ENCODE results near the gene RPTOR.
"Not testable (repeated sequence)": the region's sequence is repeated elsewhere in the genome, so short reads cannot be mapped to it uniquely, and the experiment has no call there.

The RPTOR gene

DNA sequence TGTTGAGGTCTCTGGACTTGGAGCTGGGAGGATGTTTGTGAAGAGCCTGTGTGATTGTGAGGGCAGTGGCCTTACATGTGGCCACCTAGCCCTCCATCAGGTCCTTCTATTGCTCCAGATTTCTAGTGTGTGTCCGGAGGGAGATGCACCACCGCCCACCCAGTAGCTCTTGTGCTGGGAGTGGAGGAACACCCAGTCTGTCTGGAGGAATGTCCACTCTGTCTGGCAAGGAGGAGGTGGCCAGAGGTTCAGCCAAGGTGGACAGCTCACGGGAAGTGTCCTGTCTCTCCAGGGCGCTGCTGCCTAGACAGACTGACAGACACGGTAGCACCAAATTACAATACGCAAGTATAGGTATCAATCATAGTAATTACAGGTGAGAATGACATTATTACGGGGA, 10.6 kb downstream of the RPTOR start:
- no peak for DNase-seq (ENCODE audit: low read depth)

- peak; percentile 45 for DNase-seq (ENCODE audit: low read depth)
Measured at GRCh38 chr17:80558046-80558445, 13.4 kb downstream of the RPTOR start.

- peak; percentile 81 for DNase-seq (ENCODE audit: low read depth)
Measured at GRCh38 chr17:80559825-80560251, 15.2 kb downstream of the RPTOR start.

- DNase-seq (ENCODE audit: low read depth), result peak; percentile 27
Measured at GRCh38 chr17:80561541-80562114, 17.0 kb downstream of the RPTOR start.

DNA sequence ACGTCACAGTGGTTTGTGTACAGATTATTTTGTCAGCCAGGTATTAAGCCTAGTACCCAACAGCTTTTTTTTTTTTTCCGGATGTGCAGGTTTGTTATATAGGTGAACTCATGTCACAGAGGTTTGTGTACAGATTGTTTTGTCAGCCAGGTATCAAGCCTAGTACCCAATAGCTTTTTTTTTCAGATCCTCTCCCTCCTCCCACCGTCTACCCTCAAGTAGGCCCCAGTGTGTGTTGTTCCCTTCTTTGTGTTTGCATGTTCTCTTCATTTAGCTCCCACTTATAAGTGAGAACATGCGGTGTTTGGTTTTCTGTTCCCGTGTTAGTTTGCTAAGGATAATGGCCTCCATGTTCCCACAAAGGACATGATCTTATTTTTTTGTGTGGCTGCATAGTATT, 19.9 kb downstream of the RPTOR start:
- DNase-seq (ENCODE audit: low read depth), result no peak

GRCh38 chr17:80565343-80566053, 20.9 kb downstream of the RPTOR start:
- DNase-seq (ENCODE audit: low read depth), result no peak

- no peak for DNase-seq (ENCODE audit: low read depth)
Measured at GRCh38 chr17:80566054-80566400, 21.4 kb downstream of the RPTOR start.

- DNase-seq (ENCODE audit: low read depth), result no peak
Measured at GRCh38 chr17:80568246-80568645, 23.6 kb downstream of the RPTOR start.

- DNase-seq (ENCODE audit: low read depth), result no peak
Measured at GRCh38 chr17:80569924-80570323, 25.3 kb downstream of the RPTOR start.

GRCh38 chr17:80573701-80574100, 29.1 kb downstream of the RPTOR start:
- no peak for DNase-seq (ENCODE audit: low read depth)

DNA sequence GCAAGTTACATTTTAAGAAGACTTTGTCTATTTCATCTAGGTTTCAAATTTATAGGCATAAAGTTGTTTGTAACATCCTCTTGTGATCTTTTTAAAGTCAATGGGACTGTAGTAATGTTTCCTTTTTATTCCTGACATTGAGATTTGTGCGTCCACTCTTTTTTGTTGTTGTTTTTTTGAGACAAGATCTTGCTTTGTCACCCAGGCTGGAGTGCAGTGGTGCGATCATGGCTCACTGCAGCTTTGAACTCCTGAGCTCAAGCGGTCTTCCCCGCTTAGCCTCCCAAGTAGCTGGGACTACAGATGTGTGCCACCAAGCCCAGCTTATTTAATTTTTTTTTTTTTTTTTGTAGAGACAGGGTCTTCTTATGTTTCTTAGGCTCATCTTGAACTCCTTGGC, 29.9 kb downstream of the RPTOR start:
- no peak for DNase-seq (ENCODE audit: low read depth)

DNA sequence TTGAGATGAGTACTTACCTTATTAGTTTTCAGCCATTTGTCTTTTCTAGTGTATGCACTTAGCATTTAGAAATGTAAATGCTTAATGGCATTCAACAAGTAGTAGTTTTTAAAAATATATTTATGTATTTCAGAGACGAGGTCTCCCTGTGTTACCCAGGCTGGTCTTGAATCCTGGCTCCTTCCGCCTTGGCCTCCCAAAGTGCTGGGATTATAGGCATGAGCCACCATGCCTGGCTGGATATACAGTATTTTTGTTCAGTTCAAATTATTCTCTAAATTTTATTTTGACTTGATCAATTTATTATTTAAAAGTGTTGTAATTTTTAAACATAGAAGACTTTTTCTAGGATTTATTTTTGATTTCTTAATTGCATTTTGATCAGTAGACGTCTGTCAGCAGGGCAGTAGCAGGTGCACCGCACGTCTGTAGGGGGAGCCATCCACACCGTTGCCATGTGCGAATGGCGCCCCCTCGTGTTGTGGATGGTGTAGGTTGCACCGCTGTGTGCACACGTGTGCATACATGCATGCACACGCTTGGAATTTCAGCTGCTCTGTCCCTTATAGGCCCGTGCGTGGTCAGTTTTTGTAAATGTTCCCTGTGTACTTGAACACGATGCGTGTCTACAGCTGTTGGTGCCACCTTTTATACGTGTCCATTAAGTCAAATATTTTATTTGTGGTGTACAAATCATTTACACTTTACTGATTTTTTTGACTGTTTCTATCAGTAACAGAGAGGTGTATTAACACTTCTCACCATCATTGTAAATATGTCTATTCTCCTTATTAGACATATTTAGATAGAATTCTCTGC, 30.6 kb downstream of the RPTOR start:
- DNase-seq (ENCODE audit: low read depth), result peak; percentile 96

- DNase-seq (ENCODE audit: low read depth), result no peak
Measured at GRCh38 chr17:80577876-80578570, 33.4 kb downstream of the RPTOR start.

DNA sequence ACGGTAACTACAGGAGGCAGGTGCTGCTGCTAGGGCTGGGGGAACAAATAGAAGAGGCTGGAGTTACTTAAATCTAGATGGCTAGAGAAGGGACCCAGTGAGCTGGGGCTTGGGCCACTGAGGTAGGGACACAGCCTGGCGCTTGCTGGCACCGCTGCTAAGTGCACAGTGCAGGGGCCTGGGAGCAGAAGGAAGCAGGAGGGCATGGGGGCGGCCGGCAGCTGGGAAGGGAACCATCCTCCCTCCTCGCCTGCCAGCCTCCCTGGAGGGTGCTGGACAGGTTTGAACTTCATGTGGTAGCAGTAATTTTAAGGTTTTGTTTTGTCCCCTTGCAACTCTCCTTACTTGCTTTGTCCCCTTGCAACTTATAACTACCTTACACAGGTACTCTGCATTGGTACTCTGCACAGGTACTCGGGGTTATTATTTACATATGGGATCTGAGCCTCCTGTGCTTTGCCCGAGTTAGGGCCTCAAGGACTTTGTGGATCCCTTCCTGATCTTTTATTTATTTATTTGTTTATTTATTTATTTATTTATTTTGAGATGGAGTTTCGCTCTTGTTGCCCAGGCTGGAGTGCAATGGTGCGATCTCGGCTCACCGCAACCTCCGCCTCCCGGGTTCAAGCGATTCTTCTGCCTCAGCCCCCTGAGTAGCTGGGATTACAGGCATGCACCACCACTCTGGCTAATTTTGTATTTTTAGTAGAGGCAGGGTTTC, 34.2 kb downstream of the RPTOR start:
- DNase-seq (ENCODE audit: low read depth), result not testable (repeated sequence)

- no peak for DNase-seq (ENCODE audit: low read depth)
Measured at GRCh38 chr17:80582165-80582564, 37.5 kb downstream of the RPTOR start.

DNA sequence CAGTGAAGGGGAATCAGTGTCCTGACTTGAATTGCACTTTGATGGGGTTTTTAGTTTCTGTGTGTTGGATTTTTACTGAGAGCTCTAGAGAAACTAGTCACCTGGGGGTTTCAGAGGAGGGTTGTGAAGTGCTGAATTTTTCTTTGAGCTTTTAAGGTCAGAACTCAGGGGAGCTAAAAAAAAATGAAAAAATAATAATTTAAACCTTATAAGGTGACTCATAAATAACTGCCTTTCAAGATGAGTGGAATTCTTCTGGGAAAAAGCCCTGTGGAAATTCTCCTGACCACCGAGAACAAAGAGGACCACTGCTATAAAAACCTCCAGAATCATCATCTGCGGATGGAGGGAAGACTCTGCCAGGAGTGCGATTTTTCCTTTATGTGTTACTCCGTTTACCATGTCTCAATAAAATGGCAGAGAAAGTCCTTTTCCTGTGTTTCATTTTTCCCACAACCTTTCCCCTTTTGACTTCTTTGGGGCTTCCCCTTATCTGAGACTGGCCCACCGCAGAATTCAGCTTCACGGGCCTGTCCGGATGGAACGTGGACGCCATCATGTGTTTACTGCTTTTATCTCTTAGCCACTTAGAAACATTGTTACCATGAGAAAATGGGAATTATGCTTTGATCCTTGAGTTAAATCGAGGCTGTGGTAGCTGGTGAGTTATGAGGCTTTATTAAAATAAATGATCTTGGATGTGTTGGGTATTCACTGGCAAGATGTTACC, 39.7 kb downstream of the RPTOR start:
- DNase-seq (ENCODE audit: low read depth), result peak; percentile 40

DNA sequence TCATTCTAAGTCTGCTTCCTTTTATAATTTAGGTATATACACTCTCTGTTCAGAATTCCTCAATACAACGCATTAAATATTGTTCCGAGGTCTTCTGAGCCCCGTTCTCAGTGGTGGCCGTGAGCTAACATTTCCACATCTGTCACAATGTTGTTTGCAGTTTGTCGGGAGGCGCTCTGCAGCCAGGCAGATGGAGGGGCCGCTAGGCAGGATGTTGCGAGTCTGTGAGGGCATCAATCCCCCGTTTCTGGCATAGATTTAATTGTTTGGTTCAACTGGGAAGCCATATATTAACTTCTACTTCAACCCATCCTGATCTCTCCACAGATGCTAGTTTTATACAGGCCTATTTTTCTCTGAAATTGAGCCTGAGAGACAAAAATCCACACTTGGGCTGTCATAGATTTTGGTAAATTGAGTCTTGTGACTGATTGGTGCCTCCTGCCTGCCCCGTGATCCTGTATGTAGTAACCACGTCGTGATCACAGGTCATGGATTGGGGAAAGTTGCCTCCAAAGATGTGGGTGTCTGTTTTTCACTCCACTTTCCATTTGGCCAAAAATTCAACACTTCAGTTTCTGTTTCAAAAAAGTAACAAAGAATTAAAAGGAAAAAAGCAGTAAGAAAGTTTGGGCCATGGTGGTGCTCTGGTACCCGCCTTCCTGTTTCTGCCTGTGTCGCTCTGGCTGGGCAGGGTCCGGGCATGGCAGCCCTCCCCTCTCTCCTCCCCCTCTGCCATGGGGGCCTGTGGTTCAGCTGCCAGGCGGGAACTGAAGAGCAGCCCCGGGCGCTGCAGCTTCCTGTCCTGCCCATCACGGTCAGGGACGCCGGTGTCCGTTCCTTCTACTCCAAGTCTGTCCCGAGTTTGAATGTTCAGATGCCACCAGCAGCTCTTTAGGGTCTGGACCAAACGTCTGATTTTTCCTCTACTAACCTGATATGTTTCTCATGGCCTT, 41.5 kb downstream of the RPTOR start:
- no peak for DNase-seq (ENCODE audit: low read depth)

- no peak for DNase-seq (ENCODE audit: low read depth)
Measured at GRCh38 chr17:80586846-80587228, 42.2 kb downstream of the RPTOR start.

- no peak for DNase-seq (ENCODE audit: low read depth)
Measured at GRCh38 chr17:80588702-80589383, 44.2 kb downstream of the RPTOR start.

Measured in ELR (cell line).